Suppressor macrophage (primary cell): ENCODE results near the gene CBR4.
"Not testable (repeated sequence)": the region's sequence is repeated elsewhere in the genome, so short reads cannot be mapped to it uniquely, and the experiment has no call there.

Source experiments
- DNase-seq, 4 experiments: peaks; one replicate each; pipeline ENCODE4 v3.0.0-alpha.2; 2020 to 2022

Gene CBR4

GRCh38 chr4:168992952-168993482 is 17.0 kb downstream of the CBR4 start:
- DNase-seq: not testable (repeated sequence)

DNA sequence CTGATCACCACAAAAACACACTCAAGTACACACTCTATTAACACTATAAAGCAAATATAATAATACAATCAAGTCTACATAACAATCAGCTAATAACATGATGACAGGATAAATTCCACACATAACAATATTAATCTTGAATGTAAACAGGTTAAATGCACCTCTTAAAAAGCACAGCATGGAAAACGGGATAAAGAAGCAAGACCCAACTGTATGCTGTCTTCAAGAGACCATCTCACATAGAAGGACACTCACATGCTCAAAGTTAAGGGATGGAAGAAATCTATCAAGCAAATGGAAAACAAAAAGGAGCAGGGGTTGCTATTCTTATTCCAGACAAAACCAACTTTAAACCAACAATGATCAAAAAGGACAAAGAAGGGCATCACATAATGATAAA is 28.1 kb downstream of the CBR4 start:
- DNase-seq: no peak

DNA sequence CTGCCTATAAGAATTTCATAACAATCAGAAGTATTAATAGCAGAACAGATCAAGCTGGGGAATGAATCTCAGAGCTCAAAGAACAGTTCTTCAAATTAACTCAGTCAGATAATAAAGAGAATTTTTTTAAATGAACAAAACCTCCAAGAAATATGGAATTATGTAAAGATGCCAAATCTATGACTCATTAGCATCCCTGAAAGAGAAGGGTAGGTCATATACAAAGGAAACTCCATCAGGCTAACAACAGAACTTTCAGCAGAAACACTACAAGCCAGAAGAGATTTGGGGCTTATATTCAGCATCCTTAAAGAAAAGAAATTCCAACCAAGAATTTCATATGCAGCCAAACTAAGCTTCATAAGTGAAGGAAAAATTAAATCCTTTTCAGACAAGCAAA is 28.6 kb downstream of the CBR4 start:
- DNase-seq: no peak

DNA sequence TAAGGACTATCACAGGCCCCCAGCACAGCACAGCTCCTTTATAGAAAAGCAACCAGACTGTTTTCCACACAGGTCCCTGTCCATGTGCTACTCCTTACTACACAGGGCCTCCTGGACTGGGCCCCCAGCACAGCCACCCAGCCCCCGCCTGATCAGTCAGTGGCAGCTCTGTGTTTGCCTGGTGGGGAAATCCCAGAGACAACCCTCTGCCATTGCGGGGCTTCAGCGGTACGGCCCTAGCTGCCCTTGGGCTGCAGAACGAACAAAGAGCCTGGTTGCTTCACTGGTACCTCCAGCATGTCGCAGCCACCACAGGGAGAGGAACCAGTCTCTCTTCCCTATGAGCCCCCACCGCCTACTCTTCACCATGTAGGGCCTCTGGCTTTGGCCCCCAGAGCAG is 30.7 kb downstream of the CBR4 start:
- no peak for DNase-seq

DNA sequence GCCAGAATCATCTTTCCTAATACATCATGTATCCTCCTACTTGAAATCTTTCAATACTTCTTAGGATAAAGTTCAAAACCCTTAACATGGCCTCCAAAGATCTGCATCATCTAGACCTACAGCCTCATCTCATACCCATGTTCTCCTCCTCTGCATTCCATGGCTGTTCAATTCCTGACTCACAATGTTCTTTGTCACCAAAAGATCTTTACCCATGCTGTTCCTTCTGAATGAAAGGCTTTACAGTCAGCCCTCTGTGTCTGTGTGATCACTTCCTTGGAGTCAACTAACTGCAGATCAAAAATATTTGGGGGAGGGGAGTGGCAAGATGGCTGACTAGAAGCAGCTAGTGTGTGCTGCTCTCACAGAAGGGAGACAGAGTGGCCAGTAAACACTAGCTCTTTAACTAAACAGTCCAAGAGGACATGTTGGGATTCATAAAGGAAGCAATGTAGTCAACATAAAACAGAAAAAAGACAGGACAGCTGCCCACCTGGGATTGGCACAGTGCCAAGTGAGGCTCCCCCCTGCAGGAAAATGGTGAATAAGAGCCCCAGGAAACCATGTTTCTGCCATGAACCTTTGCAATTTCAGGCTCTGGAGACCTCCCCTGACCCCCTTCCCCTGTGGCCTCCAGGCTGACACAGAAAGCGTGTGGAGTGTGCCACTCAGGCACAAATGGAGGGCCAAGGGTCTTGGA is 31.9 kb downstream of the CBR4 start:
- DNase-seq: no peak

DNA sequence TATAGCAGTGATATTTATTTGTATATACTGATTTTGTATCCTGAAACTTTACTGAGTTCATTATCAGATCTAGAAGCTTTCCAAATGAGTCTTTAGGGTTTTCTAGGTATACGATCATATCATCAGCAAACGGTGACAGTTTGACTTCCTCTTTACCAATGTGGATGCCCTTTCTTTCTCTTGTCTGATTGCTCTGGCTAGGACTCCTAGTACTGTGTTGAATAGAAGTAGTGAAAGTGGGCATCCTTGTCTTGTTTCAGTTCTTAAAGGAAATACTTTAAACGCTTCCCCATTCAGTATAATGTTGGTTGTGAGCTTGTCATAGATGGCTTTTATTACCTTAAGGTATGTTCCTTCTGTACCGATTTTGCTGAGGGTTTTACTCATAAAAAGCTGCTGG is 37.5 kb downstream of the CBR4 start:
- no peak for DNase-seq

DNA sequence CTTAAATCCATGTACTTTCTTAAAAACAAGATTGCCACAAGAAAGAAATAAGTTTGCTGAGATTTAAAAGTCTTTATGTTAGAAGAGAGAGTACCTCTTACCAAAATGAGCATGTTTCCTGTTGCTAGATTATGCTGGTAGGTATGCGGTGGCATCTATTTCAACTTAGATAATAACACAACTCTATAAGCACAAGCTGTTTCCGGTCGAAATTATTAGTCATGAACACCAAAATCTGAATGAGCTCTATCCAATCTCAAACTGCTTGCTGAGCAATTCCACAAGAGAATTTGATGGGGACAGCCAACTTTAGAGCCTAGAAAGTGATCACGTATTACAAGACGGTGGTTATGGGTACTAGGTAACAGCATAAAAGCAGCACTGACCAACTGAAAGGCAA is 49.3 kb downstream of the CBR4 start:
- DNase-seq: no peak

- no peak for DNase-seq
Observed at GRCh38 chr4:168955674-168956073, 54.4 kb downstream of the CBR4 start.

- not testable (repeated sequence) for DNase-seq
Observed at GRCh38 chr4:168952821-168953246, 57.2 kb downstream of the CBR4 start.

DNA sequence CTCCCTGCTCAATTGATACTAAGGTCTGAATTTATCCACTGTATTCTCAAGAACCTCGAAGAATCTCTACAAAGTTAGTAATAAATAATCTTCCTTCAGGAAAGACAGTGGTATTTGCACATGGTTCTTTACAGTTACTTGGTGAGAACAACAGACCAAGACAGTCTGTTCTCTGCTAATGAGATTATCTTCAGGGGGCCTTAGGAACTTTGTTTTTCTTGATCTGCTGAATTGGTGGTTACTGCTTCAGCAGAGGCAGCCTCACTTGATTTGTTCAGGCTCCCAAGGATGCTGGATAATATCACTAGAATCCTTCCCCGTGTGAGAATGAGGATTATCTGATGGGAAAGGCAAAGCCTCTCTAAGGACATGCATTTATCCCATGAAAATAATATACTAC is 64.8 kb downstream of the CBR4 start:
- DNase-seq: no peak

DNA sequence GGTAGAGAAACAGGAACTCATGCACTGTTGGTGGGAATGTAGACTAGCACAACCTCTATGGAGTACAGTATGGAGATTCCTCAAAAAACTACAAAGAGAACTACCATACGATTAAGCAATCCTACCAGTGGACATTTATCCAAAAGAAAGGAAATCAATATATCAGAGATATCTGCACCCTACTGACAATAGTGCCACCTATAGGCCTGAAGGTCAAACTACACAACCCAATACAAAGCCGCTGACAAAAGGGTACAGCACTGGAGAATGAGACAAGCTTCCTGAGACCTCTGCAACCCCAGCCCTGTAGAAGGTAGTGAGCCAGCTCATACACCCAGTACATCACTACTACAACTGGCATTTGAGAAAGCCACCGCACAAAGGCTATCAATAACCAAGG is 67.1 kb downstream of the CBR4 start:
- DNase-seq: peak in 1 of 4 experiments; percentile 3
